Epidermal melanocyte (primary cell): ENCODE results near the gene ASTN1.

Source experiments
- DNase-seq: peaks from one replicate; pipeline ENCODE4 v3.0.0; 2011; ENCODE audit warnings: low spot score; ENCODE audit not compliant: insufficient read length

The ASTN1 gene

DNA sequence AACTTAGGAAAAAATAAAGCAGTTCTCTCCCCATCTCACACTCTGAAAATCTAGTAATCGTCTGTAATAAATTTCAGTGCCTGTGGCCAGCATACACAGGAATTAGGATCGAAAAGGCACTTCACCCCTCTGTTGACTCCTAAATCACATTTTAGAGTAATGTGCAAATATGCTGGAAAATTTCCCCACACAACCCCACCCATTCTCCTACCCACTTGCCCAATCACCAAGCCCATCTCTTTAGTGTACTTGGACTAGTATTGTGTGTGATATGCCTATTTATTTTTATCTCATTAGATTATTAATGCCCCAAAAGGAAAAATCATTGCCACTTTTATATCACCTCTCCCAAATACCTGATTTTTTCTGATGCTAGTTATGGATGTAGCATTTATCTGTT is 323.3 kb downstream of the ASTN1 start:
- no peak for DNase-seq

DNA sequence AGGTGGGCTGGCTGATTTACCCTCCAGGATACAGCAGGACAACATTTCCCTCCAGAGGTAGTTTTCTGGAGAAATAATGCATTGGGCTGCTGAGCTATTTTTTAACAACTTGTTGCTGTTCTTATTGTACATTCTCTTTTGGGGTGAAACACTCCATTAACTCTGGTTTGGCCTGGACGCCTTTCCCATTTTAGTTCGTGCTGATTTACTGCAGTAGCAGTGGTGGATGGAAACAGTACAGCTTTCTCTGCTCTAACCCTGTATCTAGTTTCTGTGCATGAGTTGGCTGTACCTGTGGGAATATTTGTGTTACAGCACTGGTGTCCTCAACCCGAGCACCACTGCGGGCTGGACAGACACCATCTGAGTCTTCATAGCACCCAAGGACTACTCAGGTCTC is 325.3 kb downstream of the ASTN1 start:
- no peak for DNase-seq

DNA sequence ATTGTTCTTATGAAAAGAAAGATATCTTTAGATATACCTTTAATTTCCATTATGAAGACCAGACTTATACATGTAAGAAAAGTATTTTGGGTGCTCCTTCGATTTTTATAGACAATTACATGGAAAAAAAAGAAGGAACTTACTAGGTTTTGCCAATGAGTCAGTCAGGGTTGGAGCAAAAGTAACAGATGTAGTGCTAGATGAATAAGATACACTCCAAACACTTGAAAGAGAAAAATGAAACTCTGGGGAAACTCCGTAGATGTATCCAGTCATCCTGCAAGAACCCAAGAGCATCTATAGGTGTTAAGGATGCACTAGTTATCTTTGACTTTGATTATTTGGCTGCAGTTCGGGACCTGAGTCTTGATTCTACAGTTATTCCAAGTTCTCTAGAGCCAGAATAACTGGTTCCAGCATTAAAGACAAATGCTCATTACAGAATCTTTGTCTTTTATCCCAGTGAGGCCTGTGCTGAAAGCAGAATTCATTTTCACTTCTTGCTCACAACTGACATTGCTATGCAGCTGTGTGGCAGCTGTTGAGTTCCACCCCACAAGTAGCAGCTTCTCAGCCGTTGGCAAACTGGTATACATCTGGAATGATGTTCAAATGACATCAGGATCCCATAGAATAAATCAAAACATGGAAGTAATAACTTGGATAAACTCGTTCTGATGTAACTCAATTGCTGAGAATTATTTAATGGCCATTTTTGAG is 326.1 kb downstream of the ASTN1 start:
- no peak for DNase-seq

DNA sequence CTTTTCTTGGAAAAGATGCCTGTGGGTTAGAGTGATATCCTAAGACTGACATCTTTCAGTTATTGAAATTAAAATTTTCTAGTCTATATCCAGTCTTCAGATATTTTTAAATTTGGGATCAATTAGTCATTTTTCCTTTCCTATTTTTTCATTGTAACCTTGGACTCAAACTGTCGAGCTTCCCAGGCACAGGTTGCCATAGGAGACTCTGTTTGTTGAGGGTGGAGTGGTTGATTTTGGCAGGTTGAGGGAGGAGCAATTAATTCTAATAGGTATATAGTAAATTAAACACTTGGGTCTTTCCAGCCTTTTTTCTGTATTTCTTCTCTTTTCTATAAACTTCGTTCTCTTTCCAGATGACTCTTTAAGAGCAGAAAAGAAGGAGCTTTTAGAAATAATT is 326.8 kb downstream of the ASTN1 start:
- no peak for DNase-seq

DNA sequence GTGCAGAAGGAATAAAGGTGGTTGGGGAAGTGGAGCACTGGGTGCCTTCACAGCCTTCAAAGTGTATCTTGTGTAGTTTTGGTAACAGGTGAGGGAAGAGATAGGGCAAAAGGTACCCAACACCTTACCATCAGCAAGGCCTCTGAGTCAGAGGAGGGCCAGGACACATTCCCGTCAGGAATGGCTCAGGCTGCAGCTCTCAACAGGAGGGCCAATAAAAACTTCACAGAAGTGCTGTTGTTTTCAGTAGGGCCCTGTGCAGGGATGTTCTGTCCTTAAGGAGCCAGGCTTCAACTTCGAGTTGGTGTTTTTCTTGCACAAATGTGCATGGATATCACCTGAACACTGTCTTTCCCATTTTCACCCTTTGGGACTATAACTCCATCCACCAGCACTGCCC is 333.4 kb downstream of the ASTN1 start:
- no peak for DNase-seq

DNA sequence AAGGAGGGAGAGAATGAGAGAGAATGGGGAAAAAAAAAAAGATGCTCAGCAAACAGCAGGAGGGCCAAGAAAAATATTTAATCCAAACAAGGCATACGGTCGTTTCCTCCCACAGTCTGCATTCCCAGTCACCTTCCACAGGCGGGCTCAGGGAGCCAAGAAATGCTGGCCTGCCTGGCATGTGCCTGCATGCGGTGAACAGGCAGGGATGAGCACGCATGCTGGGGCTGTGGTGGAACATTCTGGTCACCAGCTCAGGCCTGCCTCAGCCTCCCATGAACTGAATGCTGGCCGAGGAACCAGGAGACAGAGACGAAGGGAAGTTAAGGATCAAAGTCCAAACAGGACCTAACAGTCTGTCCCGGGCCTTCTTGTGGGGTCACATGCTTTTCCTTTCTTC is 335.3 kb downstream of the ASTN1 start:
- DNase-seq, result no peak

- DNase-seq, result no peak
These were observed 338.2 kb downstream of the ASTN1 start for GRCh38 chr1:176826265-176826664.

- no peak for DNase-seq
These were observed 344.0 kb downstream of the ASTN1 start for GRCh38 chr1:176820391-176821031.

DNA sequence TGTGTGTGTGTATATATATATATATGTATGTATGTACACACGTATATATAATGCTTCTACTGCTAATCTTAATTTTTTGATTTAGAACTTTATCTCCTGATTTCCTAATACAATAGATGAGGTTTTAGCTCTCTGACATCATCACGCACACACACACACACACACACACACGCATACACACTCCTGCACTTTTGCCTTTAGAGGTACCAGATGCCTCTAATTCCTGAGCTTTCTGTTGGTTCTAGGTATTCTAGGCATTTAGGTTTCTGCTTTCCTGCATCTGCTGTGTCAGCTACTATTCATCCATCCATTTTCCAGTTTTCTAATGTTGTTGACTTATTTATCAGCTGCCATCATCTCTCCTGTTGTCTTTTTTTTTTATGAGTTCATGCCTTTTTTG is 348.3 kb downstream of the ASTN1 start:
- no peak for DNase-seq

- no peak for DNase-seq
These were observed 348.9 kb downstream of the ASTN1 start for GRCh38 chr1:176815621-176816020.

GRCh38 chr1:176811511-176812288 is 352.8 kb downstream of the ASTN1 start:
- DNase-seq, result no peak

GRCh38 chr1:176809292-176809691 is 355.2 kb downstream of the ASTN1 start:
- no peak for DNase-seq
